Lung microvascular endothelial cell (primary cell): ENCODE data around the gene CD7. TPM values are rescaled to one million over a fixed set of nuclear protein-coding genes. Genes with fewer than 3 reads are reported as not detected.

Experiments
- DNase-seq, 2 donors: peaks; one replicate each; pipeline versions ENCODE4 v3.0.0 to v3.0.0-alpha.2; 2010; ENCODE audit warnings: low read depth in 2 of 2
- total RNA-seq: library from RNA; depleted of rRNA; stranded (reverse); fragments of >200 nt; gene quantifications from 2 replicates; pipeline ENCODE4 v1.2.1, GENCODE V29; 2014

CD7 gene
- total RNA-seq, 1 donor from 2014 or later = under 0.01 TPM

- DNase-seq = no peak
Observed at GRCh38 chr17:82346342-82347300, 29.2 kb upstream of the CD7 start.

GRCh38 chr17:82345151-82345976, 28.0 kb upstream of the CD7 start:
- DNase-seq = no peak

DNA sequence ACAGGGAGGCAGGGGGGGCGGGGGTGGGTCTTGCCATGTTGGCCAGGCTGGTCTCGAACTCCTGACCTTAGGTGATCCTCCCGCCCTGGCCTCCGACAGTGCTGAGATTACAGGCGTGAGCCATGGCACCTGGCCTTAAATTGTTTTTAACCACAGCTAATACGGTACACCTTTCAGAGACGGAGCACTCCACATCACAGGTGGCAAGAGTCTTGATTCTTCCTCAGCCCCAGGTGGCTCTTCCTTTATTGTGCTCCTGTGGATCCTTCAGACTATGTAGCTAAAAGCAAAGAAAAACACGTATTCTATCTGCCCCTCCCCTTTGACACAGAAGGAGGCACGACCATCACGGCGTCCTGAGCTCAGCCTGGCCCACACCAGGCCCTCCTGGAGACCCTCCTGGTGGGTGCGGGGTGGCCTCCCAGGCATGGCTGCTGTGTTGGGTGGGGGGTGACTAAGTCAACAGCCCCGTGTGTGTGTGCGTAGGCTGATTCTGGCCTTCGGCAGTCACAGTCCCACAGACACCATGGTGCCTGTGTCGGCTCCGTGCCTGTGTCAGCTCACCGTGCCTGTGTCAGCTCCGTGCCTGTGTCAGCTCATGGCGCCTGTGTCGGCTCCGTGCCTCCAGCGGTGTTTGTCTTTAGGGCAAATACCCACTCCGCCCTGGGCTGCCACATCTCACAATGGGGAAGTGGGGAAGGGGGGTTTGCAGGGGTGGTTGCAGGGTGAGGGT, 26.9 kb upstream of the CD7 start:
- DNase-seq = no peak

GRCh38 chr17:82343560-82343959, 26.2 kb upstream of the CD7 start:
- no peak for DNase-seq

DNA sequence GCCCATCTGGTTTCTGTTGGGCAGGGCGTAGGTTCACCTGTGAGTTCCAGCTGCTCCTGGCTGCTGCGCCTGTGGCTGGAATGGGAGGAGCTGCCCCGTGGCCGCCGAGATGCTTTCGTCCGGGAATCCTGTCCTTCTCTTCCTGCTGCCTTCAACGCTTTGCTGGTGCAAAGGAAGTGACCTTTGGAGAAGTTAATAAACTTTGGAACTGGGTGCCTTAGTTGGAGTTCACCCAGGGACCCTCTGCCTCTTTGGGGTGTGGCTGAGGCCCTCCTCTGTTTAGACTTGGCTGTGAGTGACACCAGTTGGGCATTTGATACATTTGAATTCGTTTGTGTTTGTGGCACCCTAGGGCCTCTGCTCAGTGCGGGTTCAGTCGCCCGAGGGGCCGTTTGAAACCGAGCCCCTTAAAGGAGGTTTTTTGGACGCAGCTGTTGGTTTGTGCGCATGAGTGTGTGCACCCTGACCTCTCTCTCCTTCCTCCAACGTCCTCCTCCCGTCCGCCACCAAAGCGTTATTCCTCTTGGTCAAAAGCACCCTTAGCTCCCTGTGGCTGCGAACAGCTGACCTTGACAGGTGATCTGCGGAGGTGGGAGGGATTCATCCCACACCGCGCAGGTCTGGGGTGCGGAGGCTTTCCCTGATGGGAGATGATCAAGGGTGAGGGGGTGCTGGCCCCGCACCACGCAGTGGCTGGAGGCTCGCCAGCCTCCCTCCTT, 25.1 kb upstream of the CD7 start:
- no peak for DNase-seq

- no peak for DNase-seq
Observed at GRCh38 chr17:82339634-82340580, 22.5 kb upstream of the CD7 start.

DNA sequence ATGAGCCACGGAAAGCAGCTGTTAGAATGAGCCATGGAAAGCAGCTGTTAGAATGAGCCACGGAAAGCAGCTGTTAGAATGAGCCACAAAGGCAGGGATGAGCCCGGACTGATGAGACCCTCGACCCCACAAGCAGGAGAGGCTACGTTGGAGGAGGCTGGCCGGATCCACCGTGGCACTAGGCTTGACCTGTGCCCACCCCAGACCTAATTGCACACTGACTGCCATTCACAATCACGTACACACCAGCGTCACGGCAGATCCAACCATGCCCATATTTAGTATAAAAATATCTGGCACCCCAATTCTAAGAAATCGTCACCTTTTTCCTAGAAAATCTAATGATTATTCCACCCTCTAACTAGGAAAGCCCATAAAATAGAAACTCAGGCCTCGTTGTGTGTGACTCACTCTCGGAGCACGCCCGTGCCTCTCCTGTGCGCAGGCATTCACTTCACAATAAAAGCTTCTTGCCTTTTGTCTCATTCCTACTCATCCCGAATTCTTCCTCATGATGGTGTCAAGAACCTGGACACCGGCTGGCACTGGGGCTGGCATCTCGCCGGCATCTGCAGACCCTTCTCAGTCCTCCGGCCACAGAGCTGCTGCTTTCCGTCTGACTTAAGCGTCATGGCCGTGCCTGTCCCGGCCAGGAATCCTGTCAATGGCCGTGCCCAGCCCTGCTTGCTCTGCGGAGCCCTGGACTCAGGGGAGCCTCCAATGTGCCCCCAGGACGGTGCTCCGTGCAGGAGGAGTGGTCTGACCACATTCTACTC, 21.6 kb upstream of the CD7 start:
- peak; percentile 67 to 75 for DNase-seq

- peak; percentile 33 to 85 for DNase-seq
Observed at GRCh38 chr17:82334622-82335394, 17.4 kb upstream of the CD7 start.

DNA sequence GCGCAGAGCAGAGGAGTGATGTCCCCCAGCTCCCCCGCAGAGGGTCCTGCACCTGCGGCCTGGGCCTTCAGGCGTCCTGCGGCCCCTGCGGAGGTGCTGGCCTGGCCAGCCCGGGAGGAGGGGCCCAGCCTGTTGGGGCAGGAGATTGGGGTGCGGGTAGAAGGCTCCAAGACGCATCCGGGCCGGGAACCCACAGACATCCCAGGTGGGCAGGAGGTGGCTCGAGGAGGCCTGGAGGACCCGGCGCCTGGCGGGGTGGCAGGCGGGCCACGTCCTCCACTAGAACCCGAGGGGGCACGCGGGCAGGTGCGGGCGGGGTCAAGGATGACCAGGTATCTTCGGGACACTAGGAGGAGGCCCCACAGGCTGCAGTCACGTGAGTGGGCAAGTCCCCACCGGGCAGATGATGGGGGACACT, 16.8 kb upstream of the CD7 start:
- DNase-seq = no peak

DNA sequence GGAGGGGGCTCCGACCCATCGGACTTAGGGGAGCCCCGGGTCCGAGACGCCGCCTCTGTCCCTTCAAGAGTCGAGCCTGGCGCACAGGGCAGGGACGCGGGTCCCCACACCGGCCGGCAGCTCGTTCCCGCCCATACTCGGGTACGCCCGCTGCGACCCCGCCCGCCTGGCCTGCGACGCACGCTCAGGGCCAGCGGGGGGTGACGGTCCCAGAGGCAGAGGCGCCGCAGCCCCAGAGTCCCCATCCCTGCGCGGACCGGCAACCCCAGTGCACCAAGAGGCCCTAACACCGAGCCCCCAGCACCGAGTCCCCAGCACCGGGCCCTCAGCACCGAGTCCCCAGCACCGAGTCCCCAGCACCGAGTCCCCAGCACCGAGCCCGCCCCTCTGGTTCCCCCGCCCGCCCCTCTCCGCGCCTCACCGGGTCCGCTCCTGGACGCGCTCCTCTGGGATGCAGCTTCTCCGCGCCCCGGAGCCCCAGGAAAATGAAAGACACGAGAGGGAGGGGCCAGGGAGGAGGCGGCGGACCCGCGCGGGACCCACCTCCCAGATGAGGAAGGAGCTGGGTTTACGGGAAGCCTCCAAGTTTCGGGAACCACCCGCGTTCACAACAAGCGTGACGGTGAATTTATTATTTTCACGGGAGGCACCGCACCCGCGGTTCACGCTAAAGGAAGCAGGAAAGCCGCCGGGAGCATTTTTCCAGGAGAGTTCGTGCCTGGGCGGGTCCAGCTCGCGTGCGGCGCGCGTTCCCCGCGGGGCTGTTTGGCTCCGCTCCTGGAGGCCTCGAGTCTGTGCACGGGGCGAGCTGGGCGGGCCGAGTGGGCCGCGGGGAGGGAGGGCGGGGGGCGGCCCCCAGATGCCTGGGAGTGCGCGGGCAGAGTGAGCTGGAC, 16.1 kb upstream of the CD7 start, which contains the start of gene SECTM1:
Gene SECTM1, minus strand, starts transcription at position 488 of the 893 bp plus-strand sequence. CDS start 6,526 bp downstream, outside the sequence.
- peak; percentile 28 to 74 for DNase-seq

- peak; percentile 11 to 29 for DNase-seq
Observed at GRCh38 chr17:82332669-82333278, 15.4 kb upstream of the CD7 start.

- no peak for DNase-seq
Observed at GRCh38 chr17:82331345-82331939, 14.0 kb upstream of the CD7 start.

DNA sequence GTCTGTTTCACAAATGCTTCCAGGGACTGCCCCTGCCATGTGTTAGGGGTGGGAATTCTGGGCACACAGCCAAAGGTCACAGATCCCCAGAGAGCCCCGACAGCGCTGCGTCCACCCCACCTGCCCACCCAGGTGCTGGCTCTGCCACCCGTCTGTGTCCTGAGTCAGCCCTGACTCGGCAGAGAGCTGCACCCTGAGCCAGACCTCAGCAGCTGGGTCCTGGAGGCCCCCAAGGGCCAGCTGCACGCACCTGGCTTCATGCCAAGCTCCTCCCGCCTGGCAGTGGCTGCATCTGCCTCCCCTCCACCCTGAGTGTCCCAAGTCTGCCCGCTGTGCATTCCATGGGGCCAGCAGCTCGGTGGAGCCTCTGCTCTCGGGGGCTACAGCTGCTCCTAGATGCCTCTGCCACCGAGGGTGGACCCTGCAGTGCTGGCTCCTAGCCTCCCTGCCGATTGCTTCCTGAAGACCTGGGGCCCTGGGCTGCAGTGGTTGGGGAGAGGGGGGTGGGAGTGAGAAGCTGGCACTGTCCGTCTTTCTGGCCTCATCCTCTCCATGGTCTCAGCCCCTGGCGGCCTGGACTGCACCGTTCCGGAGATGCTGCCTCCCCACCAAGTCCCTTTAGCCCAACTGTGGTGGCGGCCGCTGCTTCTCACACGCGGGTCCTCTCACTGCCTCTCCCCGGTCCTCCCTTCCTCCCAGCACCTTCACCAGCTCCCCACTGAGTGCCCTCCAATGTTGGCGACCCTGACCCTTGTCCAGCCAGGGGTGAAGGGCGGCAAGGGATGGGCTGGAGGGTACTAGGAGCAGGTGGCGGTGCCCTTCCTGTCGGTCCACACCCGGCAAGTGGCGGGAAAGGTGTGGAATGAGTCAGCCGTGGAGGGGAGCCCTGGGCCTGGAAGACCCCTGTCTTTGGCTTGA, 13.2 kb upstream of the CD7 start:
- DNase-seq = peak; percentile 31 to 53

- no peak for DNase-seq
Observed at GRCh38 chr17:82329683-82330321, 12.4 kb upstream of the CD7 start.
